Lower leg skin (tissue), 3 donors: ENCODE data around the gene RASA3.

Experiments used
- POLR2A ChIP-seq, 2 donors: fragments of 450-650 bp; IDR thresholded peaks; one replicate each; pipeline ENCODE4 v1.6.1; 2016 to 2017; ENCODE audit warnings: antibody characterized with exemption in 2 of 2, mild to moderate bottlenecking in 1 of 2, moderate library complexity in 1 of 2
- TF ChIP-seq, protein P1 (sequence below), 3 donors: fragments of 450-650 bp; IDR thresholded peaks; one replicate each; pipeline ENCODE4 v1.5.1; 2016; ENCODE audit warnings: antibody characterized with exemption in 3 of 3, mild to moderate bottlenecking in 3 of 3, moderate library complexity in 2 of 3

DNA sequence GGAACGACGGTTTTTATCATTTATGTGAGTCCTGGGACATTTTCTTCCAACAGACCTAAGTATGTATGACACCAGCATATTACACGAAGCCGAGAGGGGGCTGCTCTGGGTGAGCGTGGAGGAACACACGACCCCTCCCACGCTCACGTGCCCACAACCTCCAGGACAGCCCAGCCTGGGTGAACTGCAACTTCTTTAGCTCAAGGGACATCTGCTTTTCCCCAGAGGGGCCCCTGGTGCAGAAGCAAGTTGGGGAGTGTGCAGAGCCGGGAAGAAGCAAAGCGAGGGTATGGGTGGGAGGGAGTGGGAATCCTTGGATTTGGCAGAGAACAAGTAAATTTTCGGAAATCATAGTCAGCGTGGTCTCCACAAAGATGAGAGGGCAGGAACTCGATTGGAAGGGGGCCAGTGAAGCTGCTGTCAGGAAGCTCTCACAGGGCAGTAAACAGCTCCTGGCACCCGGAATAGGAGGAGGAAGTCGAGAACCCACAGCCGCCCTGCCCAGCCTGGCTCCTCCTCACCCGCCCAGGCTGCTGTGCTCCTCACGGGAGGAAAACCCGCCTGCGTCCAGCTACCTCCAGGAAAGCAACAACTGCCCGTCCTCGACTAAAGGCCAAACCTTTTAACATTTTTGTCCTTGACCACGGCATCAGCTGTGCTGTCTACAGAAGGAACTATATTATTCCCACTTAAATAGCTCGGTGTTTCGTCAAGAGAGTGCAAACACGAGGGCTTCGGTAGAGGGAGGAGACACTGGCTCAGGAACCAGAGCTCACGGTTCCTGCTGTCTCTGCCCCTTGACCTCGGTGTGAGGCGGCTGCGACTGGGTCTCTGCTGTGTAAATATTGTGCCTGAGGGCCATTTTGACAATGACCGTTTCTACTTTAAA lies 29.5 kb upstream of the RASA3 start:
- TF ChIP-seq, protein P1, sequence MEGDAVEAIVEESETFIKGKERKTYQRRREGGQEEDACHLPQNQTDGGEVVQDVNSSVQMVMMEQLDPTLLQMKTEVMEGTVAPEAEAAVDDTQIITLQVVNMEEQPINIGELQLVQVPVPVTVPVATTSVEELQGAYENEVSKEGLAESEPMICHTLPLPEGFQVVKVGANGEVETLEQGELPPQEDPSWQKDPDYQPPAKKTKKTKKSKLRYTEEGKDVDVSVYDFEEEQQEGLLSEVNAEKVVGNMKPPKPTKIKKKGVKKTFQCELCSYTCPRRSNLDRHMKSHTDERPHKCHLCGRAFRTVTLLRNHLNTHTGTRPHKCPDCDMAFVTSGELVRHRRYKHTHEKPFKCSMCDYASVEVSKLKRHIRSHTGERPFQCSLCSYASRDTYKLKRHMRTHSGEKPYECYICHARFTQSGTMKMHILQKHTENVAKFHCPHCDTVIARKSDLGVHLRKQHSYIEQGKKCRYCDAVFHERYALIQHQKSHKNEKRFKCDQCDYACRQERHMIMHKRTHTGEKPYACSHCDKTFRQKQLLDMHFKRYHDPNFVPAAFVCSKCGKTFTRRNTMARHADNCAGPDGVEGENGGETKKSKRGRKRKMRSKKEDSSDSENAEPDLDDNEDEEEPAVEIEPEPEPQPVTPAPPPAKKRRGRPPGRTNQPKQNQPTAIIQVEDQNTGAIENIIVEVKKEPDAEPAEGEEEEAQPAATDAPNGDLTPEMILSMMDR (IDR thresholded peaks at IDR 0.05), result no peak
- TF ChIP-seq POLR2A (IDR thresholded peaks at IDR 0.05), result no peak
